ENCODE results near the gene SAFB. TPM values are rescaled to one million over a fixed set of nuclear protein-coding genes. Genes with fewer than 3 reads are reported as not detected.
A peak's percentile ranks its signal among the peaks of the same experiment; 100 is the strongest.

The SAFB gene
- polyA plus RNA-seq, 4 donors = 44.0 to 105 (median 55.4) TPM

GRCh38 chr19:5654931-5655330, 32.0 kb downstream of the SAFB start:
- no peak overlapping the region for H3K4me3 ChIP-seq (ENCODE audit: low read depth in 1 of 3, low read length in 3 of 3)
- no peaks in the 10 kb centered on the region for H3K9me3 ChIP-seq (ENCODE audit: control insufficient read depth in 2 of 2, insufficient read depth in 1 of 2, low read depth in 1 of 2, low read length in 1 of 2)
- H3K4me1 ChIP-seq (ENCODE audit: control insufficient read depth in 3 of 3, insufficient read depth in 2 of 3, low read depth in 1 of 3, low read length in 2 of 3) = no peaks in the 10 kb centered on the region
- H3K36me3 ChIP-seq (ENCODE audit: control insufficient read depth in 3 of 3, insufficient read depth in 2 of 3, low read depth in 1 of 3, low read length in 3 of 3) = peaks cover 28 to 90% (median 37%) of the 10 kb centered on the region in 3 donors
- DNase-seq (no peak), FAIRE-seq (no peak)
- 81 to 91% (median 88%) methylated on average over 5 of the region's 5 CpGs for WGBS, 3 donors
- no peaks in the 10 kb centered on the region for H3K27me3 ChIP-seq (ENCODE audit: control insufficient read depth in 3 of 3, insufficient read depth in 3 of 3, low read length in 3 of 3)
- no peak overlapping the region for H3K27ac ChIP-seq (ENCODE audit: low read depth in 1 of 3, low read length in 2 of 3)

- 17 to 60% (median 40%) methylated on average over 5 of the region's 5 CpGs for WGBS, 3 donors
- peaks cover 28 to 88% (median 42%) of the 10 kb centered on the region in 3 donors for H3K36me3 ChIP-seq (ENCODE audit: control insufficient read depth in 3 of 3, insufficient read depth in 2 of 3, low read depth in 1 of 3, low read length in 3 of 3)
Observed at GRCh38 chr19:5655412-5655811, 32.5 kb downstream of the SAFB start.

GRCh38 chr19:5661483-5661882, 38.6 kb downstream of the SAFB start:
- H3K4me1 ChIP-seq (ENCODE audit: control insufficient read depth in 3 of 3, insufficient read depth in 2 of 3, low read depth in 1 of 3, low read length in 2 of 3) = no peaks in the 10 kb centered on the region
- H3K36me3 ChIP-seq (ENCODE audit: control insufficient read depth in 3 of 3, insufficient read depth in 2 of 3, low read depth in 1 of 3, low read length in 3 of 3) = peaks cover 32 to 92% (median 61%) of the 10 kb centered on the region in 3 donors
- no peaks in the 10 kb centered on the region for H3K9me3 ChIP-seq (ENCODE audit: control insufficient read depth in 2 of 2, insufficient read depth in 1 of 2, low read depth in 1 of 2, low read length in 1 of 2)

More at GRCh38 chr19:5655412-5655811, 32.5 kb downstream of the SAFB start:
- FAIRE-seq (no peak), DNase-seq (peak; percentile 36 to 83)
- H3K4me3 ChIP-seq (ENCODE audit: low read depth in 1 of 3, low read length in 3 of 3) = no peak overlapping the region
- H3K27ac ChIP-seq (ENCODE audit: low read depth in 1 of 3, low read length in 2 of 3) = no peak overlapping the region
- no peaks in the 10 kb centered on the region for H3K9me3 ChIP-seq (ENCODE audit: control insufficient read depth in 2 of 2, insufficient read depth in 1 of 2, low read depth in 1 of 2, low read length in 1 of 2)
- no peaks in the 10 kb centered on the region for H3K27me3 ChIP-seq (ENCODE audit: control insufficient read depth in 3 of 3, insufficient read depth in 3 of 3, low read length in 3 of 3)
- no peaks in the 10 kb centered on the region for H3K4me1 ChIP-seq (ENCODE audit: control insufficient read depth in 3 of 3, insufficient read depth in 2 of 3, low read depth in 1 of 3, low read length in 2 of 3)

GRCh38 chr19:5663904-5664303, 41.0 kb downstream of the SAFB start:
- Histone ChIP-seq H3K9me3 (ENCODE audit: control insufficient read depth in 2 of 2, insufficient read depth in 1 of 2, low read depth in 1 of 2, low read length in 1 of 2) (no peaks in the 10 kb centered on the region), H3K4me1 (ENCODE audit: control insufficient read depth in 3 of 3, insufficient read depth in 2 of 3, low read depth in 1 of 3, low read length in 2 of 3) (no peaks in the 10 kb centered on the region), H3K4me3 (ENCODE audit: low read depth in 1 of 3, low read length in 3 of 3) (no peak overlapping the region), H3K27me3 (ENCODE audit: control insufficient read depth in 3 of 3, insufficient read depth in 3 of 3, low read length in 3 of 3) (no peaks in the 10 kb centered on the region), H3K36me3 (ENCODE audit: control insufficient read depth in 3 of 3, insufficient read depth in 2 of 3, low read depth in 1 of 3, low read length in 3 of 3) (peaks cover 38 to 93% (median 63%) of the 10 kb centered on the region in 3 donors), H3K27ac (ENCODE audit: low read depth in 1 of 3, low read length in 2 of 3) (no peak overlapping the region)
- 93 to 96% (median 93%) methylated on average over 17 of the region's 17 CpGs for WGBS, 3 donors
- no peak for DNase-seq
- no peak for FAIRE-seq

More at GRCh38 chr19:5661483-5661882, 38.6 kb downstream of the SAFB start:
- no peaks in the 10 kb centered on the region for H3K27me3 ChIP-seq (ENCODE audit: control insufficient read depth in 3 of 3, insufficient read depth in 3 of 3, low read length in 3 of 3)
- DNase-seq (no peak), FAIRE-seq (no peak)
- H3K4me3 ChIP-seq (ENCODE audit: low read depth in 1 of 3, low read length in 3 of 3) = no peak overlapping the region
- H3K27ac ChIP-seq (ENCODE audit: low read depth in 1 of 3, low read length in 2 of 3) = no peak overlapping the region
- WGBS, 3 donors = 98 to 99% (median 99%) methylated on average over 42 of the region's 42 CpGs

GRCh38 chr19:5664515-5664914, 41.6 kb downstream of the SAFB start:
- 77 to 86% (median 85%) methylated on average over 2 of the region's 2 CpGs for WGBS, 3 donors

GRCh38 chr19:5665781-5666513, 43.1 kb downstream of the SAFB start:
- WGBS, 3 donors = 70 to 82% (median 72%) methylated on average over 10 of the region's 10 CpGs
- DNase-seq = no peak

More at GRCh38 chr19:5664515-5664914, 41.6 kb downstream of the SAFB start:
- H3K4me3 ChIP-seq (ENCODE audit: low read depth in 1 of 3, low read length in 3 of 3) = no peak overlapping the region
- no peaks in the 10 kb centered on the region for H3K9me3 ChIP-seq (ENCODE audit: control insufficient read depth in 2 of 2, insufficient read depth in 1 of 2, low read depth in 1 of 2, low read length in 1 of 2)
- no peaks in the 10 kb centered on the region for H3K27me3 ChIP-seq (ENCODE audit: control insufficient read depth in 3 of 3, insufficient read depth in 3 of 3, low read length in 3 of 3)
- DNase-seq = no peak
- H3K4me1 ChIP-seq (ENCODE audit: control insufficient read depth in 3 of 3, insufficient read depth in 2 of 3, low read depth in 1 of 3, low read length in 2 of 3) = no peaks in the 10 kb centered on the region
- peaks cover 44 to 93% (median 67%) of the 10 kb centered on the region in 3 donors for H3K36me3 ChIP-seq (ENCODE audit: control insufficient read depth in 3 of 3, insufficient read depth in 2 of 3, low read depth in 1 of 3, low read length in 3 of 3)
- no peak for FAIRE-seq
- no peak overlapping the region for H3K27ac ChIP-seq (ENCODE audit: low read depth in 1 of 3, low read length in 2 of 3)

GRCh38 chr19:5666921-5667610, 44.2 kb downstream of the SAFB start:
- Histone ChIP-seq H3K4me1 (ENCODE audit: control insufficient read depth in 3 of 3, insufficient read depth in 2 of 3, low read depth in 1 of 3, low read length in 2 of 3) (no peaks in the 10 kb centered on the region), H3K9me3 (ENCODE audit: control insufficient read depth in 2 of 2, insufficient read depth in 1 of 2, low read depth in 1 of 2, low read length in 1 of 2) (no peaks in the 10 kb centered on the region), H3K36me3 (ENCODE audit: control insufficient read depth in 3 of 3, insufficient read depth in 2 of 3, low read depth in 1 of 3, low read length in 3 of 3) (peaks cover 43 to 87% (median 46%) of the 10 kb centered on the region in 3 donors), H3K4me3 (ENCODE audit: low read depth in 1 of 3, low read length in 3 of 3) (no peak overlapping the region), H3K27ac (ENCODE audit: low read depth in 1 of 3, low read length in 2 of 3) (no peak overlapping the region), H3K27me3 (ENCODE audit: control insufficient read depth in 3 of 3, insufficient read depth in 3 of 3, low read length in 3 of 3) (no peaks in the 10 kb centered on the region)
- no peak for DNase-seq
- no peak for FAIRE-seq
- WGBS, 3 donors = 90 to 96% (median 93%) methylated on average over 25 to 26 of the region's 26 CpGs

More at GRCh38 chr19:5665781-5666513, 43.1 kb downstream of the SAFB start:
- H3K27ac ChIP-seq (ENCODE audit: low read depth in 1 of 3, low read length in 2 of 3) = no peak overlapping the region
- H3K27me3 ChIP-seq (ENCODE audit: control insufficient read depth in 3 of 3, insufficient read depth in 3 of 3, low read length in 3 of 3) = no peaks in the 10 kb centered on the region
- FAIRE-seq = no peak
- H3K4me1 ChIP-seq (ENCODE audit: control insufficient read depth in 3 of 3, insufficient read depth in 2 of 3, low read depth in 1 of 3, low read length in 2 of 3) = no peaks in the 10 kb centered on the region
- H3K4me3 ChIP-seq (ENCODE audit: low read depth in 1 of 3, low read length in 3 of 3) = no peak overlapping the region
- H3K9me3 ChIP-seq (ENCODE audit: control insufficient read depth in 2 of 2, insufficient read depth in 1 of 2, low read depth in 1 of 2, low read length in 1 of 2) = no peaks in the 10 kb centered on the region
- peaks cover 45 to 92% (median 54%) of the 10 kb centered on the region in 3 donors for H3K36me3 ChIP-seq (ENCODE audit: control insufficient read depth in 3 of 3, insufficient read depth in 2 of 3, low read depth in 1 of 3, low read length in 3 of 3)

- no peak for FAIRE-seq
- Histone ChIP-seq H3K36me3 (ENCODE audit: control insufficient read depth in 3 of 3, insufficient read depth in 2 of 3, low read depth in 1 of 3, low read length in 3 of 3) (peaks cover 42 to 81% (median 45%) of the 10 kb centered on the region in 3 donors), H3K27ac (ENCODE audit: low read depth in 1 of 3, low read length in 2 of 3) (no peak overlapping the region), H3K4me3 (ENCODE audit: low read depth in 1 of 3, low read length in 3 of 3) (no peak overlapping the region), H3K4me1 (ENCODE audit: control insufficient read depth in 3 of 3, insufficient read depth in 2 of 3, low read depth in 1 of 3, low read length in 2 of 3) (no peaks in the 10 kb centered on the region), H3K9me3 (ENCODE audit: control insufficient read depth in 2 of 2, insufficient read depth in 1 of 2, low read depth in 1 of 2, low read length in 1 of 2) (no peaks in the 10 kb centered on the region), H3K27me3 (ENCODE audit: control insufficient read depth in 3 of 3, insufficient read depth in 3 of 3, low read length in 3 of 3) (no peaks in the 10 kb centered on the region)
- WGBS, 3 donors = 86 to 88% (median 86%) methylated on average over 22 of the region's 22 CpGs
- DNase-seq = no peak
Observed at GRCh38 chr19:5667751-5668271, 44.9 kb downstream of the SAFB start.

Data from small intestine (tissue), 7 donors.